ENCODE measurements around the gene TSPAN14. TPM values are rescaled to one million over a fixed set of nuclear protein-coding genes. Genes with fewer than 3 reads are reported as not detected.

TSPAN14 gene
- total and polyA plus RNA-seq, 2 donors (not counting 1 experiment from before 2014, with no cell fraction given): 12.1 to 50.0 TPM

- Histone ChIP-seq H3K9ac (ENCODE audit: insufficient read depth, low read length) (no peak overlapping the region), H4K20me1 (ENCODE audit: control insufficient read depth, extremely low read depth, insufficient read depth, low read length) (no peaks in the 10 kb centered on the region), H3K79me2 (ENCODE audit: control insufficient read depth, insufficient read depth, low read length) (no peaks in the 10 kb centered on the region), H3K27ac (ENCODE audit: insufficient read depth, low read length) (no peak overlapping the region), H3K36me3 (ENCODE audit: control insufficient read depth, insufficient read depth, low read length) (no peaks in the 10 kb centered on the region), H3K4me2 (ENCODE audit: extremely low read depth, insufficient read depth, low read length) (no peak overlapping the region), H2AFZ (ENCODE audit: low read length) (no peak overlapping the region), H3K4me1 (ENCODE audit: control insufficient read depth, extremely low read depth, insufficient read depth, low read length) (no peaks in the 10 kb centered on the region), H3K9me3 (ENCODE audit: control insufficient read depth, insufficient read depth, low read depth, low read length) (no peaks in the 10 kb centered on the region), H3K27me3 (ENCODE audit: control insufficient read depth, insufficient read depth, low read length) (no peaks in the 10 kb centered on the region), H3K4me3 (replicated peaks in 1 of 4; ENCODE audit: control extremely low read depth in 1 of 4, insufficient read depth in 1 of 4, low read depth in 3 of 4, low read length in 4 of 4) (no peak overlapping the region)
- no peak for DNase-seq (ENCODE audit: low read depth in 2 of 2)
- TF ChIP-seq, protein P1, sequence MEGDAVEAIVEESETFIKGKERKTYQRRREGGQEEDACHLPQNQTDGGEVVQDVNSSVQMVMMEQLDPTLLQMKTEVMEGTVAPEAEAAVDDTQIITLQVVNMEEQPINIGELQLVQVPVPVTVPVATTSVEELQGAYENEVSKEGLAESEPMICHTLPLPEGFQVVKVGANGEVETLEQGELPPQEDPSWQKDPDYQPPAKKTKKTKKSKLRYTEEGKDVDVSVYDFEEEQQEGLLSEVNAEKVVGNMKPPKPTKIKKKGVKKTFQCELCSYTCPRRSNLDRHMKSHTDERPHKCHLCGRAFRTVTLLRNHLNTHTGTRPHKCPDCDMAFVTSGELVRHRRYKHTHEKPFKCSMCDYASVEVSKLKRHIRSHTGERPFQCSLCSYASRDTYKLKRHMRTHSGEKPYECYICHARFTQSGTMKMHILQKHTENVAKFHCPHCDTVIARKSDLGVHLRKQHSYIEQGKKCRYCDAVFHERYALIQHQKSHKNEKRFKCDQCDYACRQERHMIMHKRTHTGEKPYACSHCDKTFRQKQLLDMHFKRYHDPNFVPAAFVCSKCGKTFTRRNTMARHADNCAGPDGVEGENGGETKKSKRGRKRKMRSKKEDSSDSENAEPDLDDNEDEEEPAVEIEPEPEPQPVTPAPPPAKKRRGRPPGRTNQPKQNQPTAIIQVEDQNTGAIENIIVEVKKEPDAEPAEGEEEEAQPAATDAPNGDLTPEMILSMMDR (conservative IDR thresholded peaks at IDR 0.05 in 1 of 2, IDR thresholded peaks at IDR 0.05 in 1 of 2; ENCODE audit: low read depth in 1 of 2, low read length in 2 of 2): no peak
- no peak for TF ChIP-seq EZH2 (IDR thresholded peaks at IDR 0.05; ENCODE audit: low read length, missing control alignments)
Measured at GRCh38 chr10:80544316-80544953, 90.3 kb downstream of the TSPAN14 start.

GRCh38 chr10:80545258-80545881 lies 91.3 kb downstream of the TSPAN14 start:
- TF ChIP-seq, protein P1 (conservative IDR thresholded peaks at IDR 0.05 in 1 of 2, IDR thresholded peaks at IDR 0.05 in 1 of 2; ENCODE audit: low read depth in 1 of 2, low read length in 2 of 2): no peak
- TF ChIP-seq EZH2 (IDR thresholded peaks at IDR 0.05; ENCODE audit: low read length, missing control alignments): no peak
- H3K27me3 ChIP-seq (ENCODE audit: control insufficient read depth, insufficient read depth, low read length): no peaks in the 10 kb centered on the region
- H3K27ac ChIP-seq (ENCODE audit: insufficient read depth, low read length): no peak overlapping the region
- no peak for DNase-seq (ENCODE audit: low read depth in 2 of 2)
- no peaks in the 10 kb centered on the region for H3K4me1 ChIP-seq (ENCODE audit: control insufficient read depth, extremely low read depth, insufficient read depth, low read length)
- H3K36me3 ChIP-seq (ENCODE audit: control insufficient read depth, insufficient read depth, low read length): no peaks in the 10 kb centered on the region
- no peak overlapping the region for H3K9ac ChIP-seq (ENCODE audit: insufficient read depth, low read length)
- no peak overlapping the region for H3K4me3 ChIP-seq (replicated peaks in 1 of 4; ENCODE audit: control extremely low read depth in 1 of 4, insufficient read depth in 1 of 4, low read depth in 3 of 4, low read length in 4 of 4)
- no peaks in the 10 kb centered on the region for H3K9me3 ChIP-seq (ENCODE audit: control insufficient read depth, insufficient read depth, low read depth, low read length)
- H4K20me1 ChIP-seq (ENCODE audit: control insufficient read depth, extremely low read depth, insufficient read depth, low read length): no peaks in the 10 kb centered on the region
- no peak overlapping the region for H2AFZ ChIP-seq (ENCODE audit: low read length)
- H3K4me2 ChIP-seq (ENCODE audit: extremely low read depth, insufficient read depth, low read length): no peak overlapping the region
- H3K79me2 ChIP-seq (ENCODE audit: control insufficient read depth, insufficient read depth, low read length): no peaks in the 10 kb centered on the region

- Histone ChIP-seq H3K27ac (ENCODE audit: insufficient read depth, low read length) (no peak overlapping the region), H3K4me2 (ENCODE audit: extremely low read depth, insufficient read depth, low read length) (no peak overlapping the region), H3K9ac (ENCODE audit: insufficient read depth, low read length) (no peak overlapping the region), H3K4me3 (replicated peaks in 1 of 4; ENCODE audit: control extremely low read depth in 1 of 4, insufficient read depth in 1 of 4, low read depth in 3 of 4, low read length in 4 of 4) (no peak overlapping the region), H3K36me3 (ENCODE audit: control insufficient read depth, insufficient read depth, low read length) (no peaks in the 10 kb centered on the region), H3K79me2 (ENCODE audit: control insufficient read depth, insufficient read depth, low read length) (no peaks in the 10 kb centered on the region), H3K9me3 (ENCODE audit: control insufficient read depth, insufficient read depth, low read depth, low read length) (no peaks in the 10 kb centered on the region), H3K27me3 (ENCODE audit: control insufficient read depth, insufficient read depth, low read length) (no peaks in the 10 kb centered on the region), H4K20me1 (ENCODE audit: control insufficient read depth, extremely low read depth, insufficient read depth, low read length) (no peaks in the 10 kb centered on the region), H2AFZ (ENCODE audit: low read length) (no peak overlapping the region), H3K4me1 (ENCODE audit: control insufficient read depth, extremely low read depth, insufficient read depth, low read length) (no peaks in the 10 kb centered on the region)
- no peak for DNase-seq (ENCODE audit: low read depth in 2 of 2)
- TF ChIP-seq EZH2 (IDR thresholded peaks at IDR 0.05; ENCODE audit: low read length, missing control alignments): no peak
- TF ChIP-seq, protein P1 (conservative IDR thresholded peaks at IDR 0.05 in 1 of 2, IDR thresholded peaks at IDR 0.05 in 1 of 2; ENCODE audit: low read depth in 1 of 2, low read length in 2 of 2): no peak
Measured at GRCh38 chr10:80552151-80552646, 98.1 kb downstream of the TSPAN14 start.
